ENCODE data around the gene ANKRD39. TPM values are rescaled to one million over a fixed set of nuclear protein-coding genes. Genes with fewer than 3 reads are reported as not detected.
"Not testable (repeated sequence)": the region's sequence is repeated elsewhere in the genome, so short reads cannot be mapped to it uniquely, and the experiment has no call there.

The ANKRD39 gene
- total and polyA plus RNA-seq, 2 donors from 2014 or later = 10.8 to 19.2 TPM

- no peak overlapping the region for H3K4me3 ChIP-seq (ENCODE audit: low read length in 3 of 3)
- no peak overlapping the region for H3K27ac ChIP-seq (ENCODE audit: low read depth in 2 of 2, low read length in 2 of 2)
- DNase-seq = peak in 2 of 5 donors; percentile 41 to 56
- H3K9me3 ChIP-seq (ENCODE audit: control insufficient read depth in 2 of 3, insufficient read depth in 1 of 3, low read length in 3 of 3) = no peaks in the 10 kb centered on the region
- TF ChIP-seq CTCF (IDR thresholded peaks at IDR 0.05; ENCODE audit: borderline replicate concordance, extremely low read depth, insufficient read depth) = no peak
- H3K4me1 ChIP-seq (ENCODE audit: control insufficient read depth in 2 of 3, insufficient read depth in 2 of 3, low read depth in 1 of 3, low read length in 3 of 3) = no peaks in the 10 kb centered on the region
- H3K36me3 ChIP-seq (ENCODE audit: control insufficient read depth in 2 of 3, insufficient read depth in 3 of 3, low read length in 3 of 3) = peaks cover 0 to 3% (median 0%) of the 10 kb centered on the region in 3 donors
- H3K9ac ChIP-seq (ENCODE audit: low read length in 3 of 3) = no peak overlapping the region
- no peaks in the 10 kb centered on the region for H3K27me3 ChIP-seq (ENCODE audit: control insufficient read depth, insufficient read depth, low read length)
- intact Hi-C loops (cut with DNase I) = no loop called here
- FAIRE-seq = no peak
Measured at GRCh38 chr2:96808176-96808837, 49.5 kb downstream of the ANKRD39 start.

GRCh38 chr2:96807127-96807471 is 50.7 kb downstream of the ANKRD39 start:
- Histone ChIP-seq H3K9ac (ENCODE audit: low read length in 3 of 3) (no peak overlapping the region), H3K4me1 (ENCODE audit: control insufficient read depth in 2 of 3, insufficient read depth in 2 of 3, low read depth in 1 of 3, low read length in 3 of 3) (no peaks in the 10 kb centered on the region), H3K27me3 (ENCODE audit: control insufficient read depth, insufficient read depth, low read length) (no peaks in the 10 kb centered on the region), H3K27ac (ENCODE audit: low read depth in 2 of 2, low read length in 2 of 2) (no peak overlapping the region), H3K36me3 (ENCODE audit: control insufficient read depth in 2 of 3, insufficient read depth in 3 of 3, low read length in 3 of 3) (peaks cover 0 to 3% (median 0%) of the 10 kb centered on the region in 3 donors), H3K4me3 (ENCODE audit: low read length in 3 of 3) (no peak overlapping the region), H3K9me3 (ENCODE audit: control insufficient read depth in 2 of 3, insufficient read depth in 1 of 3, low read length in 3 of 3) (no peaks in the 10 kb centered on the region)
- peak in 1 of 5 donors; percentile 53 for DNase-seq
- intact Hi-C loops (cut with DNase I) = no loop called here
- FAIRE-seq = no peak
- no peak for TF ChIP-seq CTCF (IDR thresholded peaks at IDR 0.05; ENCODE audit: borderline replicate concordance, extremely low read depth, insufficient read depth)

GRCh38 chr2:96806468-96807126 is 51.2 kb downstream of the ANKRD39 start:
- Histone ChIP-seq H3K4me3 (ENCODE audit: low read length in 3 of 3) (peak overlapping the region in 1 of 3 donors; percentile 16), H3K36me3 (ENCODE audit: control insufficient read depth in 2 of 3, insufficient read depth in 3 of 3, low read length in 3 of 3) (peaks cover 3 to 5% (median 5%) of the 10 kb centered on the region in 3 donors), H3K9me3 (ENCODE audit: control insufficient read depth in 2 of 3, insufficient read depth in 1 of 3, low read length in 3 of 3) (no peaks in the 10 kb centered on the region), H3K27ac (ENCODE audit: low read depth in 2 of 2, low read length in 2 of 2) (no peak overlapping the region), H3K4me1 (ENCODE audit: control insufficient read depth in 2 of 3, insufficient read depth in 2 of 3, low read depth in 1 of 3, low read length in 3 of 3) (no peaks in the 10 kb centered on the region), H3K9ac (ENCODE audit: low read length in 3 of 3) (no peak overlapping the region), H3K27me3 (ENCODE audit: control insufficient read depth, insufficient read depth, low read length) (no peaks in the 10 kb centered on the region)
- DNase-seq (peak; percentile 29 to 55 (median 52)), FAIRE-seq (no peak)
- intact Hi-C loops (cut with DNase I) = no loop called here
- no peak for TF ChIP-seq CTCF (IDR thresholded peaks at IDR 0.05; ENCODE audit: borderline replicate concordance, extremely low read depth, insufficient read depth)

GRCh38 chr2:96805946-96806345 is 51.9 kb downstream of the ANKRD39 start:
- DNase-seq = peak in 1 of 5 donors; percentile 8
- H3K9ac ChIP-seq (ENCODE audit: low read length in 3 of 3); H3K36me3 ChIP-seq (ENCODE audit: control insufficient read depth in 2 of 3, insufficient read depth in 3 of 3, low read length in 3 of 3); H3K27me3 ChIP-seq (ENCODE audit: control insufficient read depth, insufficient read depth, low read length); H3K4me3 ChIP-seq (ENCODE audit: low read length in 3 of 3); FAIRE-seq; H3K9me3 ChIP-seq (ENCODE audit: control insufficient read depth in 2 of 3, insufficient read depth in 1 of 3, low read length in 3 of 3); H3K4me1 ChIP-seq (ENCODE audit: control insufficient read depth in 2 of 3, insufficient read depth in 2 of 3, low read depth in 1 of 3, low read length in 3 of 3); H3K27ac ChIP-seq (ENCODE audit: low read depth in 2 of 2, low read length in 2 of 2); intact Hi-C loops (cut with DNase I): not testable (repeated sequence)

All from kidney (tissue), 14 donors.